ENCODE measurements around the gene FASTKD3. TPM values are rescaled to one million over a fixed set of nuclear protein-coding genes. Genes with fewer than 3 reads are reported as not detected.

The FASTKD3 gene
- total and polyA plus RNA-seq, 2 of the 4 experiments (the other 2 are of a cell fraction), result 8.4 to 12.7 TPM

GRCh38 chr5:7852542-7852941, 16.3 kb downstream of the FASTKD3 start:
- H3K4me2 ChIP-seq (ENCODE audit: low read depth, low read length), result no peak overlapping the region
- no peak overlapping the region for H3K23ac ChIP-seq (ENCODE audit: low read depth, low read length)
- in situ Hi-C loops (cut with MboI; ENCODE audit: low sequenced_read_pairs) (no loop called here), dilution Hi-C loops (cut with HindIII; ENCODE audit: low sequenced_read_pairs, unreplicated experiment) (no loop called here), intact Hi-C loops (cut with micrococcal nuclease) (no loop called here)
- H2BK120ac ChIP-seq (ENCODE audit: low read depth, low read length), result no peak overlapping the region
- no peak overlapping the region for H3K14ac ChIP-seq (replicated peaks; ENCODE audit: low read depth, low read length)
- no peak overlapping the region for H3K9ac ChIP-seq (ENCODE audit: low read depth, low read length)
- no peaks in the 10 kb centered on the region for H3K36me3 ChIP-seq (ENCODE audit: control insufficient read depth, insufficient read depth, low read length)
- no peak overlapping the region for H2BK5ac ChIP-seq (ENCODE audit: low read depth, low read length, poor library complexity, severe bottlenecking)
- H2AK5ac ChIP-seq (ENCODE audit: low read depth, low read length), result no peak overlapping the region
- H3K27ac ChIP-seq (ENCODE audit: insufficient read depth, low read length), result no peak overlapping the region
- H3K79me1 ChIP-seq (ENCODE audit: low read depth in 1 of 2, low read length in 2 of 2), result no peaks in the 10 kb centered on the region
- no peak overlapping the region for H3K4me3 ChIP-seq (ENCODE audit: insufficient read depth, low read depth, low read length)
- peaks cover 25% of the 10 kb centered on the region for H3K27me3 ChIP-seq (ENCODE audit: control insufficient read depth, insufficient read depth, low read length)
- ChIA-PET POLR2A (ENCODE audit: unreplicated experiment) (no interaction called here), CTCF (no interaction called here)
- no peak overlapping the region for H2AK9ac ChIP-seq (replicated peaks; ENCODE audit: low read depth, low read length, poor library complexity)
- BruUV-seq (replicated peaks), result no TSS peak
- no peak overlapping the region for H4K91ac ChIP-seq (ENCODE audit: insufficient read depth, low read depth, low read length)
- no peaks in the 10 kb centered on the region for H3K9me1 ChIP-seq (ENCODE audit: insufficient read depth, low read length)
- no peak overlapping the region for H3K4ac ChIP-seq (ENCODE audit: low read depth, low read length)
- no peak for TF ChIP-seq POLR2A (IDR thresholded peaks at IDR 0.05; ENCODE audit: low read depth, low read length)
- H4K5ac ChIP-seq (ENCODE audit: low read depth, low read length), result no peak overlapping the region
- H2BK15ac ChIP-seq (ENCODE audit: low read depth, low read length), result no peak overlapping the region
- no peaks in the 10 kb centered on the region for H4K20me1 ChIP-seq (ENCODE audit: insufficient read depth, low read length)
- no peak overlapping the region for H3K18ac ChIP-seq (ENCODE audit: low read depth, low read length)
- H2BK20ac ChIP-seq (ENCODE audit: low read depth, low read length), result no peak overlapping the region
- H3K56ac ChIP-seq (ENCODE audit: extremely low read depth, insufficient read depth, low read length), result no peak overlapping the region
- DNase-seq (peak; percentile 20), ATAC-seq (ENCODE audit: low read depth) (no peak)
- no peaks in the 10 kb centered on the region for H3K4me1 ChIP-seq (ENCODE audit: control insufficient read depth, insufficient read depth, low read length)
- H2AFZ ChIP-seq (replicated peaks; ENCODE audit: low read length, poor library complexity), result no peak overlapping the region
- no CpG with 5 or more reads among the region's 1 CpG for WGBS, 2 experiments (ENCODE audit: extremely low coverage in 2 of 2, insufficient read length in 1 of 2)
- H4K8ac ChIP-seq (ENCODE audit: low read depth in 2 of 2, low read length in 2 of 2), result no peak overlapping the region
- H3K9me3 ChIP-seq (ENCODE audit: control insufficient read depth, insufficient read depth, low read length), result peaks cover 2% of the 10 kb centered on the region; the same call in 1 of the 2 replicates

Data from IMR-90 (cell line).